ENCODE data around the gene PPRC1. TPM values are rescaled to one million over a fixed set of nuclear protein-coding genes. Genes with fewer than 3 reads are reported as not detected.
A peak's percentile ranks its signal among the peaks of the same experiment; 100 is the strongest.

Gene PPRC1
- total RNA-seq, 1 donor from 2014 or later, result 12.1 TPM

- Histone ChIP-seq H3K27me3 (ENCODE audit: low read depth) (no peaks in the 10 kb centered on the region), H3K4me1 (peaks cover 29% of the 10 kb centered on the region), H3K36me3 (peaks cover 47% of the 10 kb centered on the region), H3K27ac (replicated peaks) (peak overlapping the region; percentile 92), H3K9me3 (replicated peaks) (no peaks in the 10 kb centered on the region), H3K4me3 (peak overlapping the region; percentile 83)
- intact Hi-C loops (cut with micrococcal nuclease), result no loop called here
- no peak for TF ChIP-seq CTCF (IDR thresholded peaks at IDR 0.05; ENCODE audit: borderline replicate concordance)
- no peak for DNase-seq
Measured at GRCh38 chr10:102152545-102152890, 19.7 kb downstream of the PPRC1 start.

GRCh38 chr10:102153093-102153620 lies 20.3 kb downstream of the PPRC1 start:
- H3K27me3 ChIP-seq (ENCODE audit: low read depth), result no peaks in the 10 kb centered on the region
- H3K36me3 ChIP-seq, result peaks cover 48% of the 10 kb centered on the region
- peak overlapping the region; percentile 83 for H3K4me3 ChIP-seq
- H3K4me1 ChIP-seq, result peaks cover 29% of the 10 kb centered on the region
- intact Hi-C loops (cut with micrococcal nuclease), result no loop called here
- peak overlapping the region; percentile 92 for H3K27ac ChIP-seq (replicated peaks)
- TF ChIP-seq CTCF (IDR thresholded peaks at IDR 0.05; ENCODE audit: borderline replicate concordance), result no peak
- H3K9me3 ChIP-seq (replicated peaks), result no peaks in the 10 kb centered on the region
- no peak for DNase-seq

GRCh38 chr10:102154466-102155116 lies 21.8 kb downstream of the PPRC1 start:
- intact Hi-C loops (cut with micrococcal nuclease), result no loop called here

GRCh38 chr10:102157224-102157623 lies 24.4 kb downstream of the PPRC1 start:
- H3K36me3 ChIP-seq, result peaks cover 63% of the 10 kb centered on the region
- peaks cover 24% of the 10 kb centered on the region for H3K4me1 ChIP-seq
- no peaks in the 10 kb centered on the region for H3K9me3 ChIP-seq (replicated peaks)
- no peak for DNase-seq
- TF ChIP-seq CTCF (IDR thresholded peaks at IDR 0.05; ENCODE audit: borderline replicate concordance), result no peak
- H3K27ac ChIP-seq (replicated peaks), result no peak overlapping the region
- H3K27me3 ChIP-seq (ENCODE audit: low read depth), result no peaks in the 10 kb centered on the region
- no peak overlapping the region for H3K4me3 ChIP-seq
- intact Hi-C loops (cut with micrococcal nuclease), result no loop called here

More at GRCh38 chr10:102154466-102155116, 21.8 kb downstream of the PPRC1 start:
- peaks cover 29% of the 10 kb centered on the region for H3K4me1 ChIP-seq
- no peak overlapping the region for H3K4me3 ChIP-seq
- no peaks in the 10 kb centered on the region for H3K27me3 ChIP-seq (ENCODE audit: low read depth)
- H3K27ac ChIP-seq (replicated peaks), result no peak overlapping the region
- no peak for TF ChIP-seq CTCF (IDR thresholded peaks at IDR 0.05; ENCODE audit: borderline replicate concordance)
- H3K9me3 ChIP-seq (replicated peaks), result no peaks in the 10 kb centered on the region
- peaks cover 48% of the 10 kb centered on the region for H3K36me3 ChIP-seq
- no peak for DNase-seq

GRCh38 chr10:102159051-102159597 lies 26.3 kb downstream of the PPRC1 start:
- H3K9me3 ChIP-seq (replicated peaks), result no peaks in the 10 kb centered on the region
- peaks cover 81% of the 10 kb centered on the region for H3K36me3 ChIP-seq
- intact Hi-C loops (cut with micrococcal nuclease), result no loop called here
- H3K4me3 ChIP-seq, result no peak overlapping the region
- DNase-seq, result no peak
- peaks cover 6% of the 10 kb centered on the region for H3K4me1 ChIP-seq
- no peak overlapping the region for H3K27ac ChIP-seq (replicated peaks)
- H3K27me3 ChIP-seq (ENCODE audit: low read depth), result no peaks in the 10 kb centered on the region
- TF ChIP-seq CTCF (IDR thresholded peaks at IDR 0.05; ENCODE audit: borderline replicate concordance), result no peak

All from left ventricle myocardium inferior (tissue), 1 donor.